Inflammatory macrophage treated with lipopolysaccharide for 1 hour (primary cell): ENCODE data around the gene ERVK3-1.
A peak's percentile ranks its signal among the peaks of the same experiment; 100 is the strongest.
"Not testable (repeated sequence)": the region's sequence is repeated elsewhere in the genome, so short reads cannot be mapped to it uniquely, and the experiment has no call there.

ENCODE experiments used
- DNase-seq, 2 donors: peaks; one replicate each; pipeline ENCODE4 v3.0.0-alpha.2; 2020 to 2022

Gene ERVK3-1

GRCh38 chr19:58305932-58306323 lies 751 bp downstream of the ERVK3-1 start:
- peak in 1 of 2 donors; percentile 7 for DNase-seq

DNA sequence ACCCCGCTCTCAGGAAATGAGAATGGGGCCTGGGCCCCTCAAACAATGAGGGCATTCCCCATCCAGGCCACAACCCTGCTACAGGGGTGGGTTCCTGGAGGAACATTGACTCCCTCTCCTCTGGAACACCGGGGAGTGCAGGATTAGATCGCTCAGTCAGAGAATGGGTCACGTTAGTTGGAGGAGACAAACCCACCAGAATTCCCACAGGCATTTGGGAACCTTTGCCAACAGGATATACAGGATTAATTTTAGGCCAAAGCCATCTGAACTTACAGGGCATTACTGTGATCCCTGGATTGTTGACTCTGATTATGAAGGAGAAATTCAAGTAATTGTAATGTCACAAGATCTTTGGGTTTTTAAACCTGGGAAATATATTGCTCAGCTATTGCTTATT lies 2.6 kb downstream of the ERVK3-1 start:
- no peak for DNase-seq

GRCh38 chr19:58310685-58311084 lies 5.5 kb downstream of the ERVK3-1 start:
- not testable (repeated sequence) for DNase-seq

DNA sequence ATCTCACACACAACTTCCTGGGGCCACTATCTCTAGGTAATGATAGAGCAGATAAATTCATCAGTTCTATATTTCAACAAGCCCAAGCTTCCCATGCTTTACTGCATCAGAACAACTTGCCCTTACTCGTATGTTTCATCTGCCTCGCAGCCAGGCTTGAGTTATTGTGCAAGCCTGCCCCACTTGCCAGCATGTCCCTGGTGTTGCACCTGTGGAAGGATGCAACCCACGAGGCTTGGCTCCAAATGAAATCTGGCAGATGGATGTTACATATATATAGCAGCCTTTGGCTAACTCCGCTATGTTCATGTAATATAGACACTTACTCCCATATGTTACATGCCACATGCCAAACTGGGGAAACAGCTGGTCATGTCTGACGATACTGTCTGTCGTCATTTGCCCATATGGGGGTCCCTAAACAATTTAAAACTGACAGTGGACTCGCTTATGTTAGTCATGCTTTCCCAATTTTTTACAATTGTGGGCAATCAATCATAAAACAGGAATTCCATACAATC lies 6.2 kb downstream of the ERVK3-1 start:
- DNase-seq: no peak

DNA sequence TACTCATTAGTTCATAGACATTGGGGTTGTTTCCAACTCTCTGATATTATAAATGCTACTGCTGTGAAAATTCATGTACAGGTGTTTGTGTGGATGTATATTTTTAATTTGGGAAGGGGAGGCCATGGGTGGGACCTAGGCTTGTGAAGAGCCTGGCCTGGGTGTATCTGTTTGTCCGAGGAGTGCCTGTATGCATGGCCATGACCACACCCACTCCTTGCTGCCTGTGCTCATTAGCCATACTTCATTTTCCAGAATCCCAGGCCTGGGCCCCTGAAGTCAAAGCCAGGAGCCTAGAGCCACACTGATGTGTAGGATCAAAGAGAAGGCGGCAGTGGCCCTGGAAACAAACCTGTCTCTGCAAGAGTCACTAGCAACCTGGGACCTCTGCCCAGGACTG lies 10.4 kb downstream of the ERVK3-1 start:
- no peak for DNase-seq

DNA sequence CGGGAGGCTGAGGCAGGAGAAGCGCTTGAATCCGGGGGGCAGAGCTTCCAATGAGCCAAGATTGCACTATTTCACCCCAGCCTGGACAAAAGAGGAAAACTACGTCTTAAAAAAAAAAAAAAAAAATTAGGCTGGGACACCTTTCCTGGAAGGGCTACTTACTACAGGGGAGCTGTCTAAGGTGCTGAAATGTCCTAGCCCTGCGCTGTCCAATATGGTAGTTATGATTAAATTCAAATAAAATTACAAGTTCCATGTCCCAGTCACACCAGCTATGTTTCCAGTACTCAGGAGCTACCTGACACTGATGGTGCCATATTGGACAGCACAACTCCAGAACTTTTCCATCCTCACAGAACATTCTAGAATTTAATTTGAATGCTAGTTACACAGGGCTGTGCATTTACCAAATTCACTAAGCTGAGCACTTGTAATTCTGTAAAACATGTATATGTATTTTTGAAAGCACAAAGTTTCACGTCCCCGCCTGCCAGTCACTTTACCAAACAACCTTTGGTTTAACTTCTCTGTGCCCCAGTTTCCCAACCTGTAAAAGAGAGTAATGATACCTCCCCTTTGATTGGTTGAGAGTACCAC lies 12.4 kb downstream of the ERVK3-1 start:
- DNase-seq: peak in 1 of 2 donors; percentile 16

DNA sequence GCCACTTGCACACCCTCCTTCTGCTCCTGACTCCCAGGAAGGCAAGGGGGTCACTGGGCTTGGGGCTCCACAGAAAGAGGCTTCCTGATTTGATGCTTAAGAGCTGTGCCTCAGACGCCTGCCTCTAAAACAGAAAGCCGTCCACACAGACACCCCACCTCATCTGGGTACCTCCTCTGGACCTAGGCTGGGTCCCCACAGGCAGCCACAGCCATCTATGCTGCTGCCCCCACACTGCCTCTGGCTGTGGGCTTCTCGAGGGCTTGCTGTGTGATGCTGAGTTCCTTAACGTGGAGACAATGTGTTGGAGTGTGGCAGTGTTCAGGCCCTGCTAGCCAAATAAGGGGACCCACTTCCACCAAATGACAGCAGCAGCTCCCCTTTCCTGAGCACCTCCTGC lies 13.1 kb downstream of the ERVK3-1 start:
- DNase-seq: no peak

DNA sequence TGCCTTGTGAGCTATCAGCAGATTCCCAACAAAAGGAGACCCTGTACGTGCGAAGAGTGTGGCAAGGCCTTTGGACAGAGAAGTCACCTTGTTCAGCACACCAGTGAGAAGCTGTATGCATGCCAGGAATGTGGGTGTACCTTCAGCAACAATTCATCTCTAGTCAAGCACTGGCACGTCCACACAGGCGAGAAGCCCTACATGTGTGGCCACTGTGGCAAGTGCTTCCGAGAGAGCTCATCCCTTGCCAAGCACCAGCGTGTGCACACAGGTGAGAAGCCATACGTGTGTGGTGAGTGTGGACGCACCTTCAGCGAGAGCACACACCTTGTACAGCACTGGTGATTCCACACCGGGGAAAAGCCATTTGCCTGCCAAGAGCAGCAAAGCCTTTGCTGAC lies 14.1 kb downstream of the ERVK3-1 start:
- DNase-seq: no peak

- no peak for DNase-seq
Measured at GRCh38 chr19:58325311-58326022, 20.3 kb downstream of the ERVK3-1 start.

- DNase-seq: no peak
Measured at GRCh38 chr19:58326501-58326913, 21.3 kb downstream of the ERVK3-1 start.

GRCh38 chr19:58326914-58327726 lies 21.9 kb downstream of the ERVK3-1 start, which contains the start of gene ZSCAN22:
ZSCAN22 (plus strand) TSS chr19:58326994; CDS start chr19:58334803, 7,809 bp downstream.
- DNase-seq: peak; percentile 90 to 96

DNA sequence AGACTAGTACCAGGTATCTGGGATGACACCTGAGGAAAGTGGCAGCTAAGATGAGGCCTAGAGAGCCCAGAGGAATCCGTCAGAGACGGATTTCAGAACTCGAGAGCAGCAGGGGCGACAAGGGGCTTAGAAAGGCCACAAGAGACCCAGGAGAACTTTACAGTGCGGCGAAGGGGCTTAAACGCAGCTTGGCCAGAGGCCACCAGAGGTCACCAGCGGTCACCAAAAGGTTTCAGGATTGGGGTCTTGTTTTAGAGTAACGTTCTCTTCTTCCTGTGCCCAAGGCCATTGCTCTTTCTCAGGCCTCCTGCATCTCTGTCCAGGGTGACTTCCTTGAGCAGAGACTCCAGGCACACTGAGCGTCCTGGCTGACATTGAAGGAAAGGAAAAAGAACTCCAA lies 23.8 kb downstream of the ERVK3-1 start:
- DNase-seq: peak in 1 of 2 donors; percentile 45

DNA sequence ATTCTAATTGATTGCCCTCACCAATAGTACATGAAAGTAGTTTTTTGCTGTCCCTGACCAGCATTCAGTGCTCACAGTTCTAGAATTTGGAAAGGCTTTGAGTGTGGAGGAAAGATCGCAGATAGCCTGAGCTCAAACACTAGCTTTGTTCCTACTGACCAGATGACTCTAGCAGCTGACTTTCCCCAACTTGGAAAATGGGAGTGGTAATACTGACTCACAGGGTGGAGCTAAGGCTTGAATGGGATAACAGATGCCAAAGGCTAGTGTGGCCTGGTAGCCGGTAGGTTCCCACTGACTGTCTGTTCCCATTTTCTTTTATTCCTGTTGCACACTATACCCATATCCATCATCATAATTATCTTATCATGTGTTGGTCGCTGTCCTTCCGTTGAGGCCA lies 25.3 kb downstream of the ERVK3-1 start:
- peak; percentile 12 to 62 for DNase-seq

GRCh38 chr19:58332697-58333096 lies 27.5 kb downstream of the ERVK3-1 start:
- DNase-seq: peak; percentile 42 to 86

GRCh38 chr19:58334691-58335249 lies 29.6 kb downstream of the ERVK3-1 start:
- DNase-seq: peak; percentile 43 to 85

DNA sequence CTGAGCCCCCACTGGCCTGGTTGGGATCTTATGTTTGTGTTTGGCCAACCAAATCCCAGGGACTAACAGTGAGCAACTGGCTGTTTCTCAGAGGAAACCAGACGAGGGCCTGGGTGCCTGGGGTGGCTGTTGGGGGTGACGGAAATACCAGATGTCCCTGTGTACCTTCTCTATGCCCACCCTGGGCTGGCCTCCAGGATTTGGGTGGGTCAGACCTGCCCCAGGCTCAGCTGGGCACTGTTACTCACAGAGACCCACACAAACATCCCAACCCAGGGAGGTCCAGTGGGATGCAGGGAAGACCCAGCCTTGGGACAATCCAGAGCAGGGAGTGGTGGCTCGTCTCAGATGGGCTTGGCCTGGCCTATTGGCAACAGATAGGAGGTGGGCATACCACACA lies 30.5 kb downstream of the ERVK3-1 start:
- DNase-seq: no peak

- no peak for DNase-seq
Measured at GRCh38 chr19:58336216-58336615, 31.0 kb downstream of the ERVK3-1 start.

GRCh38 chr19:58336820-58337219 lies 31.6 kb downstream of the ERVK3-1 start:
- no peak for DNase-seq

GRCh38 chr19:58338336-58338735 lies 33.2 kb downstream of the ERVK3-1 start:
- DNase-seq: no peak

DNA sequence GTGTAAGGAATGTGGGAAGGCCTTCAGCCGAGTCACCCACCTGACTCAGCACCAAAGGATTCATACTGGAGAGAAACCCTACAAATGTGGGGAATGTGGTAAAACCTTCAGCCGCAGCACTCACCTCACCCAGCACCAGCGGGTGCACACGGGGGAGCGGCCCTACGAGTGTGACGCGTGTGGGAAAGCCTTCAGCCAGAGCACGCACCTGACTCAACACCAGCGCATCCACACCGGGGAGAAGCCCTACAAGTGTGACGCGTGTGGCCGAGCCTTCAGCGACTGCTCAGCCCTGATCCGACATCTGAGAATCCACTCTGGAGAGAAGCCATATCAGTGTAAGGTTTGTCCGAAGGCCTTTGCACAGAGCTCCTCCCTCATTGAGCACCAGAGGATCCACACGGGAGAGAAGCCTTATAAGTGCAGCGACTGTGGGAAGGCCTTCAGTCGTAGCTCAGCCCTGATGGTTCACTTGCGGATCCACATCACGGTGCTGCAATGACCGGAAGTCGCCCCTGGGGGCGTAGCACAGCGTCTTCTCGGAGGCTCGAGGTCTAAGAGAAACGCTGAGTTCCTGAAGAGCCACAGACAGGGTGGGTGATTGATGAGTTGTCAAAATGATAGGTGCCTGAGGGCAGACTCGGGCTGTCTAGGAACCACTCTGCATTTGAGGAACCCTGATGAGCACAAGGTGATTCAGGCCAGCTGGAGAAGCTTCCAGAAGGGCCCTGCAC lies 33.8 kb downstream of the ERVK3-1 start:
- DNase-seq: no peak

DNA sequence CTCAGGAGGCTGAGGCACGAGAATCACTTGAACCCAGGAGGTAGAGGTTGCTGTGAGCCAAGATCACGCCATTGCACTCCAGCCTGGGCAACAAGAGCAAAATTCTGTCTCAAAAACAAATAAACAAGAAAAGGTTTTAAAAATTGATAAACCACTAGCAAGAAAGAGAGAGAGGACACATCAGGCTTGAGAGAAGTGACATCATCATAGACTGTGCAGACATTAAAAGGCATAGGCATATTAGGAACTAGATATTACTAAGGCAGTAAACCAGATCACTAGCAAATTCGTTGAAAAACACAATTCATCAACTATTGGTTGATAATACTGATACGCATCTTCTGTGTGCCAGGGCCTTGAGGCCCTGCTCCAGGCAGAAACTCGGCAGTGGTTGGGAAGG lies 40.4 kb downstream of the ERVK3-1 start:
- no peak for DNase-seq
